Measurements from ENCODE around the gene D2HGDH. TPM values are rescaled to one million over a fixed set of nuclear protein-coding genes. Genes with fewer than 3 reads are reported as not detected.

Gene D2HGDH
- total RNA-seq, 1 donor from 2014 or later, result 13.9 TPM

DNA sequence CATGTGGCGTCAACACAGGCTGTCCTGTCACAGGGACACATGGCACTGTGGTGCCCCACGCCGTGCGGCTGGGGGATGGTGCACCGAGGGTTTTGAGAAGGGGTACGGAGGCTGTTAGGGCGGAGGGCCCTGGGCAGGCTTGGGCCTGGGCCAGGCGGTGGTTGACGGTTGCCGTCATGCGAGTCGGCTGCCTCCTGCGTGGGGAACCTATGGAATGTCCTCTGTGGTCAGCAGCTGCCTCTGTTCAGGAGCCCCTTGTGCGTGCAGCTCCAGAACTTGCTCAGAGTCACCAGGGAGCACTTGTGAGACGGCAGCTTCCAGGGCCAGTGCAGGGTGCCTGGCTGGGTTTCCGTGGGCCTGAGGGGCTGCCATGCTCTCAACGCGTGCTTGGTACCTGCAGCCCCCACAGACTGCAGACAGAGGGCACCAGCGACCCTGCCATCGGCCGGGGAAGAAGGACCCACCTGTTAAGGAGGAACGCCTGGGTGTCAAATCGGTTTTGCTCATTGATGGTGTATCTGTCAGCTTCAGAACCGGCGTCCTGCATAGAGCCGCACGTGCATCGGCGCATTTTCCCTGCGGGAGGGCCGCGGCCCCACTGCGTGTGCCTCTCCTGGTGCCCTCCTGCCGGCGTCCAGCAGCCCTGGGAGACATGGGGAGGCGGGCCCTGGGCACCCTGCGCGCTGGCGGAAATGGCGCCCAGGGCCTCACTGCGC lies 10.0 kb upstream of the D2HGDH start:
- no peak overlapping the region for H3K4me3 ChIP-seq (ENCODE audit: low read depth, low read length)
- DNase-seq (ENCODE audit: low read depth), result no peak
- TF ChIP-seq, protein P1, sequence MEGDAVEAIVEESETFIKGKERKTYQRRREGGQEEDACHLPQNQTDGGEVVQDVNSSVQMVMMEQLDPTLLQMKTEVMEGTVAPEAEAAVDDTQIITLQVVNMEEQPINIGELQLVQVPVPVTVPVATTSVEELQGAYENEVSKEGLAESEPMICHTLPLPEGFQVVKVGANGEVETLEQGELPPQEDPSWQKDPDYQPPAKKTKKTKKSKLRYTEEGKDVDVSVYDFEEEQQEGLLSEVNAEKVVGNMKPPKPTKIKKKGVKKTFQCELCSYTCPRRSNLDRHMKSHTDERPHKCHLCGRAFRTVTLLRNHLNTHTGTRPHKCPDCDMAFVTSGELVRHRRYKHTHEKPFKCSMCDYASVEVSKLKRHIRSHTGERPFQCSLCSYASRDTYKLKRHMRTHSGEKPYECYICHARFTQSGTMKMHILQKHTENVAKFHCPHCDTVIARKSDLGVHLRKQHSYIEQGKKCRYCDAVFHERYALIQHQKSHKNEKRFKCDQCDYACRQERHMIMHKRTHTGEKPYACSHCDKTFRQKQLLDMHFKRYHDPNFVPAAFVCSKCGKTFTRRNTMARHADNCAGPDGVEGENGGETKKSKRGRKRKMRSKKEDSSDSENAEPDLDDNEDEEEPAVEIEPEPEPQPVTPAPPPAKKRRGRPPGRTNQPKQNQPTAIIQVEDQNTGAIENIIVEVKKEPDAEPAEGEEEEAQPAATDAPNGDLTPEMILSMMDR (conservative IDR thresholded peaks at IDR 0.05; ENCODE audit: low read depth, low read length), result peak; percentile 32

DNA sequence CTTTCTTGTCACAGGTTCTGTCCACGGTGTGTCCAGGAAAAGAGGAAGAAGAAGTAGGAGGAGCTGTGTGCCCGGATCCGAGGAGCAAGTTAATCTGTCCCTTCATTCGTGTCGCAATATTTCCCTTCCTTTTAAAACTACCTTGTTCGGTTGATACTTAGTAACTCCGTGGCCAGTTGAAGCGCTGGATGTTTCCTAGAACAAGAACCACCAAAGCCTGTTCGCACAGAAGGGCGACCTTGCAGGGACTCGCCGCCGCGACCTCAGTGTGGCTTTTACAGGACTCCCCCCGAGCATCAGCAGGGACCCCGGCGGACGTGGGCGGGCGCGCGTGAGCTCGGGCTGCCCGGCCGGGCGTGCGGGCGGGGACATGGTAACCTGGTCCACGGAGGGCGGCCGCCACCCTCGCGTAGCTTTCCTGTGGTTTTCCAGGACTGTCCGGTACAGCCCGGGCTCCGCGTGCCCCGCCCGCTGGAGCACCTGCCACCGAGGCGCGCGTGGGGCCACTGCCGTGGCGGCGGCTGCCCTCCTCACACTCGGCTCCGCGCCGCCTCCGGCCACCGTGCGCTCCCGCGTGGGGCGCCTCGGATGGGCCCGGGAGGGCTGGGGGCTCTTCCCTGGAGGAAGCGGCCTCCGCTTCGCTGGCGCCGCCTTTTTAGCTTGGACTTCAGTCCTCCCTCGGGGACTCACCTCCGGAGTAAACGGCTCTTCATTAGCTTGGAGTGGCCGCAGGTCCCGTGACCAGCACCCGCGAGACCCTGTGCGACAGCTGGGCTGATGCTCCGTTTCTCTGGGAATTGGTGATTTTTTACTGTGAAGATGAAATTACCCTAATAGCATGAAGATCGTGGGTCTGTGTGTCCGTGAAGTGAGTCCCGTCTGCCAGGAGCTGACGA lies 9.2 kb upstream of the D2HGDH start:
- no peak for DNase-seq (ENCODE audit: low read depth)
- TF ChIP-seq, protein P1 (conservative IDR thresholded peaks at IDR 0.05; ENCODE audit: low read depth, low read length), result no peak

DNA sequence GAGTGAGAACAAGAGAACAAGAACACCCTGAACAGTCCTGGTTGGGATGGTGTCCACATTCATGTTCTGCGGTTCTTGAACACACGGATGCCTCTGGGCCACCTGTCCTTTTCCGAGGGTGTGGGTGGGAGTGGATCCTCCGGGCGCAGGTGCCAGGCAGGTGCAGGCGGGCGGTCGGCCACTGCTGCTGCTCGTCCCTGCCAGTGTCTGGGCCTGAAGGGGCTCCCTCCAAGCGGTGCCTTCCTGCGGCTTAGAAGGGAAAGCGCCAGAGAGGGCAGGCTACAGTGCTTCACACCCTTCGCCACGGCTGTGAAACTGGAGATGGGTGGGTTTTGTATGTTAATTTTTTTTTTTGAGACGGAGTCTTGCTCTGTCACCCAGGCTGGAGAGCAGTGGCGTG lies 8.0 kb upstream of the D2HGDH start:
- TF ChIP-seq, protein P1 (conservative IDR thresholded peaks at IDR 0.05; ENCODE audit: low read depth, low read length), result no peak
- H3K4me3 ChIP-seq (ENCODE audit: low read depth, low read length), result no peak overlapping the region
- no peak for DNase-seq (ENCODE audit: low read depth)

More for the DNA sequence above, 9.2 kb upstream of the D2HGDH start:
- H3K4me3 ChIP-seq (ENCODE audit: low read depth, low read length), result no peak overlapping the region

DNA sequence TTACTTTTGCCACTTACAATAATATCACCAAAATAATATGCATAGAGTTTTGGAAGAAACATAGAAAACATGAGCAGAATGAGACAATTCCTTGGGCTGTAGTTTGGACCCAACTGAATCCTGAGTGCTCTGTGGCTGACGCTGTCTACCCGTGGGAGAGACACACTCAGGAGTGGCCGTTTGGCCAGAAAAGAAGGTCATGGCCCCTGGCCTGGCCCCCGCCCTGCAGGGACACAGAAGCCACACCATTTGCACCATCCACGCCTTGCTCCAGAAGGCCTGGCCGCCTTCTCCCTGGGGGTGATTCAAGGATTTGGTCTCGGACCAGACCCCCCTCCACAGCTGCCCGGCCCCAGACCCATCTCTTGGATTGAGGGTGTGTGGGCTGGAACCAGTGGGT lies 6.4 kb upstream of the D2HGDH start:
- no peak for DNase-seq (ENCODE audit: low read depth)
- no peak overlapping the region for H3K4me3 ChIP-seq (ENCODE audit: low read depth, low read length)
- TF ChIP-seq, protein P1 (conservative IDR thresholded peaks at IDR 0.05; ENCODE audit: low read depth, low read length), result no peak

DNA sequence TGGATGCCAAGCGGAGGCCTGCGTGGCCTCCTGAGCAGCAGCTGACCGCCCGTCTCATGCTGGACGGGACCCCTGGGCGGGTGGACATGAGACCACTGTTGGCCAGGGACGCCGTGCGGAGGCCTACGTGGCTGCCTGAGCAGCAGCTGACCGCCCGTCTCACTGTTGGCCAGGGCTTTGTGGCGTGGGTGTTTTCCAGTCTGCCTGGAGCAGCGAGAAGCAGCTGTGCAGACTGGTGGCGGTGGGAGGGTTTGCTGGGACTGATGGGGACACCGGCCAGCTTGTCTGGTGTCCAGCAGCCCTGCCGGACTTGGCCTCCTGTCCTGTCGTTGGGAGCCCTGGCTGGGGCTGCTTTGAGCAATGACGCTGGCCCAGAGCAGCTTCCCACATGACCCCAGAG lies 5.8 kb upstream of the D2HGDH start:
- TF ChIP-seq, protein P1 (conservative IDR thresholded peaks at IDR 0.05; ENCODE audit: low read depth, low read length), result no peak
- H3K4me3 ChIP-seq (ENCODE audit: low read depth, low read length), result no peak overlapping the region
- DNase-seq (ENCODE audit: low read depth), result no peak

DNA sequence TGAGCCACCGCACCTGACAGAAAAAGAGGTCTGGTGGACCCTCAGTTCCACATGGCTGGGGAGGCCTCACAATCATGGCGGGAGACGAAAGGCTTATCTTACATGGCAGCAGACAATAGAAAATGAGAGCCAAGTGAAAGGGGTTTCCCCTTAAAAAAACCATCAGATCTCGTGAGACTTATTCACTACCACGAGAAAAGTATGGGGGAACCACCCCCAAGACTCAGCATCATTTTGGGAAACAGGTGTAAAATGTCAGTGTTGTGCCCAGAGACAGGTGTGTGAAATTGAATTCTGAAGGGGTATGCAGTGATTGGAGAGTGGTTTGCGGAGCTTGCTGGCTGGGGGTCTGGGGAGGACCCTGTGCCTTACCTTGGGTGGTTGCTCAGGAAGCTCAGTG lies 4.6 kb upstream of the D2HGDH start:
- TF ChIP-seq, protein P1 (conservative IDR thresholded peaks at IDR 0.05; ENCODE audit: low read depth, low read length), result no peak
- no peak for DNase-seq (ENCODE audit: low read depth)
- H3K4me3 ChIP-seq (ENCODE audit: low read depth, low read length), result no peak overlapping the region
